Cardiac fibroblast (primary cell): ENCODE results near the gene NOX4.

ENCODE experiments used
- DNase-seq, 2 donors: peaks; one replicate each; pipeline versions ENCODE4 v3.0.0 to v3.0.0-alpha.2; 2010; ENCODE audit warnings: low read depth in 2 of 2
- H3K4me3 ChIP-seq, 2 donors: replicated peaks in 1 of 2; 1 replicate in 1 of 2; 2 replicates in 1 of 2; pipeline ENCODE4 v1.5.1; 2011; ENCODE audit warnings: low read depth in 2 of 2, low read length in 2 of 2, mild to moderate bottlenecking in 2 of 2, moderate library complexity in 1 of 2
- TF ChIP-seq, protein P1 (sequence below): IDR thresholded peaks from one replicate; pipeline ENCODE4 v1.5.1; 2011; ENCODE audit warnings: low read depth, mild to moderate bottlenecking, low read length, inconsistent platforms

NOX4 gene

DNA sequence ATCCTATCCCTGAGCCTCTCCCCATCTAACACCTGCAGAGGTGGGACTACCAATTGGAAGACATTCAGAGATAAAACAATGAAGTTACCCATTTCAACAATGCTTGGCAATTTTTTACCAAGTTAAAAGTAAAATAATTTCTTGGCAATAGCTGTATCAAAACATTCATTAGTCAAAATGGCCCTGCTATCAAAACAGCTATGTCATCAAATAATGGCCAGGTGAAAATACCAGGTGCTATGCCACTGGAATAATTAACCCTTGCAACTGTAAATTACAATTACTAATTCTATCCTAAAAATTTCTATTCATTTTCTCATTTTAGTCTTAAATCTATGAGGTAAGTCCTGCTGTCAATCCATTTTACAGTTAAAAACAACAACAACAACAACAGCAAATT is 43.3 kb downstream of the NOX4 start:
- TF ChIP-seq, protein P1, sequence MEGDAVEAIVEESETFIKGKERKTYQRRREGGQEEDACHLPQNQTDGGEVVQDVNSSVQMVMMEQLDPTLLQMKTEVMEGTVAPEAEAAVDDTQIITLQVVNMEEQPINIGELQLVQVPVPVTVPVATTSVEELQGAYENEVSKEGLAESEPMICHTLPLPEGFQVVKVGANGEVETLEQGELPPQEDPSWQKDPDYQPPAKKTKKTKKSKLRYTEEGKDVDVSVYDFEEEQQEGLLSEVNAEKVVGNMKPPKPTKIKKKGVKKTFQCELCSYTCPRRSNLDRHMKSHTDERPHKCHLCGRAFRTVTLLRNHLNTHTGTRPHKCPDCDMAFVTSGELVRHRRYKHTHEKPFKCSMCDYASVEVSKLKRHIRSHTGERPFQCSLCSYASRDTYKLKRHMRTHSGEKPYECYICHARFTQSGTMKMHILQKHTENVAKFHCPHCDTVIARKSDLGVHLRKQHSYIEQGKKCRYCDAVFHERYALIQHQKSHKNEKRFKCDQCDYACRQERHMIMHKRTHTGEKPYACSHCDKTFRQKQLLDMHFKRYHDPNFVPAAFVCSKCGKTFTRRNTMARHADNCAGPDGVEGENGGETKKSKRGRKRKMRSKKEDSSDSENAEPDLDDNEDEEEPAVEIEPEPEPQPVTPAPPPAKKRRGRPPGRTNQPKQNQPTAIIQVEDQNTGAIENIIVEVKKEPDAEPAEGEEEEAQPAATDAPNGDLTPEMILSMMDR, result no peak
- H3K4me3 ChIP-seq, result no peak overlapping the region
- DNase-seq, result no peak

DNA sequence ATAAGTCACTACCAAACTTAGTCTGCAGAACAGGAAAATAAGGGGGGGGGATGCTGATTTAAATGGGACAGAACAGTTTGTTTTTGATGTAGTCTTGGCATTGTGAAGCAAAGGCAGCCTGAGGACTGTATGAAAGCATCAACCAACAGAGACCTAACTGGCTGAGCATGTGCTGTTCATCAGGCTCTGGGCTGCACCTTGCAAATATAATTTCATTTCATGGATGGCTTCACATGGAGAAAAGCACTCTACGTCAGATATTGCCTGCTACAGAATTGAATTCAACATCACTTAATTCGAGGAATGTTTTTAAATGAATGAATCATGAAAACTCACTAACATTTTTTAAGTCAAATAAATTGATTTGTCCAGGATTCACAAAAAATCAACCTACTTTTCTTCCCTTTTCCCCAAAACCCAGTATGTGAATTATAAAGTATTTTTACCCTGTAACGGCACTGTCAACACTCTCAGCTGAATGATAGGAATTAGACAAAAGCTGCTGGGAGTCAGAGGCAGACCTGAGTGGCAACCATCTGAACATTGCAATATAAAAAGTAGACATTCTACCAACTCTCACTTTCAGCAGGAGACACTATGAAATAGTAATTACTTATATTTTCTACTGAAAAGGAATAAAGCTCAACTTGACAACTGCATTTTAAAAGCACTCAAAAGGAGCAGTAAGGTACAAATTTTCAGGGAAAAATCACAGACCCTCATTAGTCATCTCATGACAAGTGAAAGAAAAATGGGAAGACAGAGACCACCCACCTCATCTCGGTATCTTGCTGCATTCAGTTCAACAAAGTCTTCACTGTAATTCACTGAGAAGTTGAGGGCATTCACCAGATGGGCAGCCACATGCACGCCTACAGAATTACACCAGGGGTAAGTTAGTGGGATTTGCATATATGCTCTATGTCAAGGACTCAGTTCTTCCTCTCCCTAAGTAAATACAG is 47.5 kb downstream of the NOX4 start:
- no peak overlapping the region for H3K4me3 ChIP-seq
- TF ChIP-seq, protein P1, result no peak
- DNase-seq, result no peak

DNA sequence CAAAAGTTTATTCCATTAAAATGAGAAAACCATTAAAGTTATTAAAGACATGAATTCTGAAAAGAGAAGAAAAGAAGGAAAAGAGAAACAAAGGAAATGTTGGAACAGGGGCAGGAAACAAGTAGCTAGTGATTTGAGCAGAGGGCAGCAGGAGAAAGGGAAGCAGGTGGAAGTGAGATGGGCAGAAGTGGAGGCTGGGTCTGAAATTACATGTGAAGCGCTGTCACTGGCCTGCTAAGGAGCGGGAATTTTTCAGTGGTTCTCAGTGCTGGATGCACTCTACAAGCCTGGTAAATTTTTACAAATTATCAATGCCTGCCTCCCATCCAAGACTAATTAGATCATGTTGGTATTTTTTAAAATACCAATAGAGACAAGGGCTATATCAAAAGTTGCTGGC is 48.4 kb downstream of the NOX4 start:
- DNase-seq, result no peak
- TF ChIP-seq, protein P1, result no peak
- H3K4me3 ChIP-seq, result no peak overlapping the region

DNA sequence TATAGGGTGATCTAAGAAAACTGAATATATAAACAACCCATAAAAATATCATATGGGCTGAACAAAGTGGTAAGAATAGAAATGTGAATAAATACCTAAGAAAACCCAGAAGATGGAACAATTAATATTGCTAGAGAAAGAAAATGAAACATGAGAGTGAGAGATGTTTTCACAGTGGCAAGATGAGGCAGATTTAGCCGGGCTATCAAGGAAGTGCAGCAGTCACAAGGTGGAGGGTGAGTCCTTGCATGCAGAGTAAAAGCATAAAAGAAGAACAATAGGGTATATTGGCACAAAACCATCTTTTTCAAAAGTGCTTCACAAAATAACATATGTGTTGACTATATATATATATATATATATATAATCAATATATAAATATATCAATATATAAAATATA is 49.6 kb downstream of the NOX4 start:
- DNase-seq, result no peak
- TF ChIP-seq, protein P1, result no peak
- no peak overlapping the region for H3K4me3 ChIP-seq

DNA sequence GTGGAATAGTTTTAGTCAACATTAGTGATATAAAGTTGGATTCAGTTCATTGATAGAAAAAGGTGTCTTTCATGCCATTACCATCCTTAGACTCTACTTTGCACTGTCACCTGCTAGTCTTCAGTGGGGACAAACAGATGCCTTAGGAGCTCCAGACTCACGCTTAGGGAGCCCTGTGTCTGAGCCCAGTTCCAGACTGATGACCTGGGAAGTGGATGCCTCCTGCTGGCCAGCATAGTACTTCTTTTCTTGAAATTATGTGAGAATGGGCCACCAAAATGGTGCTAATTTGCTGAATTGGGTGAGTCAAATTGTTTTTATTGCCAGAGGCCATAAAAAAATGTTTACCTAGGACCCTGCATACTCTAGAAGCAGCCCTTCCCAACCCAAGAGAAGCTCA is 53.9 kb downstream of the NOX4 start:
- peak in 1 of 2 donors; percentile 1 for DNase-seq
- no peak overlapping the region for H3K4me3 ChIP-seq
- TF ChIP-seq, protein P1, result no peak

DNA sequence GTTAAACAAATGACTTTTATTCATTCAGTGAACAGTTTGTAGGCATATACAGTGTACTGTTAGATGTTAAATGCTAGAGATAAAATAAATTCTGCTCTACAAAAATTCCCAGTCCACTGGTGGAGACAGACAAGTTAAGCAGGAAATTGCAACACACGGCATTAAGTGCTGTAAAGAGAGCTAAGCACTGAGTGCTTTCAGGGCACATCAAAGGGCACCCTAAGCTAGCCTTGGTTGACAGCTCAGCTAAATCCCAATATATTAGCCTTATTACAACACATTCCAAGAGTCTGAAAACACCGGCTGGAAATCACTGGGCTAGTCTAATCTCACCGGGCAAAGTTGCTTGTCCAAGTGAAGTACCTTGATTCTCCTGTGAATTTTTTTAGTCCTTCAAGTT is 55.1 kb downstream of the NOX4 start:
- no peak overlapping the region for H3K4me3 ChIP-seq
- peak; percentile 48 to 72 for DNase-seq
- TF ChIP-seq, protein P1, result no peak
